Measurements from ENCODE around the gene FMNL1. TPM values are rescaled to one million over a fixed set of nuclear protein-coding genes. Genes with fewer than 3 reads are reported as not detected.
A peak's percentile ranks its signal among the peaks of the same experiment; 100 is the strongest.

FMNL1 gene
- polyA plus RNA-seq, 2 donors, result 4.3 to 5.2 TPM

DNA sequence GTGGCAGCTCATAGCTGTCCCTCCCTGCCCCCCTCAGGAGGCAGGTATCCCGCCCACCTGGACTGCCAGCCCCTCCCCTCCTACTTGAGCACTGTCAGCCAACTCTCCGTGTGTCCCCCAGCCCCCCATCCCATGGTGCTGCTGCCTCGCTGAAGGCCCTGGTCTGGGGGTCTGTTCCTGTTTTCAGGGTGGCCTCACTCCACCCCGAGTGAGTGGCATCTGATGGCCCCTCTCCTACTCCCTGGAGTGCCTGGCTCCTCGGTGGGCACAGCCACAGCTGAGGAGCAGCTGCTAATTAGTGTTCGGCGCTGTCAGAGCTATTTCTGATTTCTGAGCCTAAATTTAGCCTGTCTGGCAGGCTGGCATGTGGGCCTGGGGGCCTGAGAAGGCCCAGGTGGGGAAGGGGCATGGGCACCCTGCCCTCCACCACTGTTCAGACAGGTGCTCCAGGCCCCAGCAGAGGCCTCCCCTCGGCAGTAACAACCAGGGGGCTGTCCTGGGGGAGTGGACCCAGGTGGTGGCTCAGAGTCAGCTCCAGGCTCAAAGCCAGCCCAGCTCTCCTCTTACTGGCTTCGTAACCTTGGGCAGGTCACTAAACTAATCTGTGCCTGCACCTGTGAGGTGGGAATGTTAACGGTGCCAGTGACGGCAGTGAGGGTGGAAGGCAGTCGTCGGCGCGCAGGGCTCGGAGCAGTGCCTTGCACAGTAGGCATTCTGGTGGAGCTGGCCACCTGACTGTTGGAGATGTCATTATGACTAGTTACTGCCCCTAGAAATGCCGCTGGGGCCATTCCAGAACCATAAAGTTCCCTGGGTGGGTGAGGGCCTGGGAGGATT, 6.5 kb downstream of the FMNL1 start:
- Histone ChIP-seq H3K4me1 (ENCODE audit: control insufficient read depth in 2 of 2, insufficient read depth in 2 of 2, low read length in 1 of 2) (peaks cover 0 to 17% of the 10 kb centered on the region in 2 donors), H3K27ac (ENCODE audit: low read depth in 2 of 2, low read length in 1 of 2) (peak overlapping the region; percentile 36 to 79), H3K4me3 (ENCODE audit: low read depth in 1 of 2, low read length in 2 of 2) (no peak overlapping the region), H3K9me3 (ENCODE audit: control insufficient read depth in 2 of 2, insufficient read depth in 1 of 2, low read depth in 1 of 2, low read length in 1 of 2) (no peaks in the 10 kb centered on the region), H3K27me3 (ENCODE audit: control insufficient read depth in 1 of 2, insufficient read depth in 2 of 2, low read length in 2 of 2) (no peaks in the 10 kb centered on the region), H3K36me3 (ENCODE audit: control insufficient read depth in 2 of 2, insufficient read depth in 2 of 2, low read length in 1 of 2) (peaks cover 0 to 2% of the 10 kb centered on the region in 2 donors)
- 52 to 68% methylated on average over 17 of the region's 17 CpGs for WGBS, 2 donors

DNA sequence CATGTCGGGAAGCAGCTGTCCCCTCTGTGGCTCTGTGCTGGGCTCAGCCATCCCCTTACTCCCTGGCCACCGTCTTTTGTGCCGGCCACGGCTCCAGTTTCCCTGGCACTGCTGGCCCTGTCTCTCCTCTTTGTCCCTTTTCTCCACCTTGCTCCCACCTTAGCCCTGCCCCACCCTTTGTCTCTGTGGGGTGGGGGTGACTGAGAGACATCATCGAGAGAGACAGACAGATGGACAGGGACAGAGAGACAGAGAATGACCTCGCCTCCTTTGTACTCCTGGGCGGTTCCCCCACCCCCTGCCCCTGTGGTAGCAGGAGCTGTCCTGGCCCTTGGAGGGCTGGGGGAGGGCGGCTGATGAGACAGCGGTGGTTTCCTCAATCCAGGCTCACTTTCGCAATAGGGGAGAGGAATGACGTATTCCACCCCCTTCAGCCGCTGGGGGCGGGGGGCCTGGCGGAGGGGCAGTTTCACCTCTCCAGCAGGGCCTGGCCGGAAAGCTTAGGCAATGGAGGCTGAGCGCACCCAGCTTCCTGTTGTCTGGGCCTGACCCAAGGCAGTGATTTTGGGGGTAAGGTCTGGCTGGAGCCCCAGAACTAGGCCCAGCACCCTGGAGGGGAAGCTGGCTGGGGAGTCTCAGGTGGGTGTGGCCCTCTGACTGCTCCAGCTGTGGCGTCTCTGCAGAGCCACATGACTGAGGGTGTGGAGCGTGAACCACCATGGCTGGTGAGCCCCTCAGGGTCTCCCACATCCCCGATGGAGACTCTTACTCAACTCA, 7.3 kb downstream of the FMNL1 start:
- H3K27me3 ChIP-seq (ENCODE audit: control insufficient read depth in 1 of 2, insufficient read depth in 2 of 2, low read length in 2 of 2), result no peaks in the 10 kb centered on the region
- peaks cover 0 to 17% of the 10 kb centered on the region in 2 donors for H3K4me1 ChIP-seq (ENCODE audit: control insufficient read depth in 2 of 2, insufficient read depth in 2 of 2, low read length in 1 of 2)
- no peaks in the 10 kb centered on the region for H3K9me3 ChIP-seq (ENCODE audit: control insufficient read depth in 2 of 2, insufficient read depth in 1 of 2, low read depth in 1 of 2, low read length in 1 of 2)
- H3K36me3 ChIP-seq (ENCODE audit: control insufficient read depth in 2 of 2, insufficient read depth in 2 of 2, low read length in 1 of 2), result peaks cover 0 to 2% of the 10 kb centered on the region in 2 donors
- WGBS, 2 donors, result 38 to 48% methylated on average over 19 of the region's 19 CpGs
- no peak overlapping the region for H3K4me3 ChIP-seq (ENCODE audit: low read depth in 1 of 2, low read length in 2 of 2)
- H3K27ac ChIP-seq (ENCODE audit: low read depth in 2 of 2, low read length in 1 of 2), result peak overlapping the region; percentile 36 to 79

DNA sequence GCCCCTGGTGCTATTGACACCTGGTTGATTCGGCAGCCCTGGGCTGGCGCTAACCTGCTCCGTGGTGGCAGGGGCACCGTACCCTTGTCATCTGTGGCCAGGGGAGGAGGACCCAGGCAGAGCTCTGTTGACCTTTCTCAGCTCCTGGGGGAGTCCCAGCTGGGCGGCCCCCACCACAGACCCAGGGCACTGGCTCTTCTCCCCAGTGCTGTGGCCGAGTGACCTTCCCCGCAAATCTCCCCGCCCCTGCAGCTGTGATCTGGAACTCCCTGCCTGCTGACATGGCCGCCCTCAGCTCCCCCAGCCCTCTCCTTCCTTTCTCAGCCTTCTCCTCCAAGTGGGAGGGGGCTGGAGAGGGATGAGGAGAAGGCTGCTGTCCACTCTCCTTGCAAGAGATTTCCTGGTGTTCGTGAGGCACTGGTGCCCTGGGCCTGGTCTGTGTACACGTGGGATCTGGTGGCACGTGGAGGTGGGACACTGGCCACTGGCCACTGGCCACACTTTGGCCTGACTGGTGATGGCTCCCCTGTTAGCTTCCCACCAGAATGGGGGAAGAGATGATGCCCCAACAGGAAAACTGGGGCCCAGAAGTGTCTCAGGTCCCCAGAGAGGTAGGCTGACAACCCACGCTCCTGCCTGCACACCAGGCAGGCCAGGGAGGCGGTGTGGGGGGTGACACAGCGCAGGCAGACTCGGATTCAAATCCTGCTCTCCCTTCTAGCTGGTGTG, 8.2 kb downstream of the FMNL1 start:
- WGBS, 2 donors, result 77 to 82% methylated on average over 16 of the region's 16 CpGs
- Histone ChIP-seq H3K36me3 (ENCODE audit: control insufficient read depth in 2 of 2, insufficient read depth in 2 of 2, low read length in 1 of 2) (peaks cover 0 to 2% of the 10 kb centered on the region in 2 donors), H3K27me3 (ENCODE audit: control insufficient read depth in 1 of 2, insufficient read depth in 2 of 2, low read length in 2 of 2) (no peaks in the 10 kb centered on the region), H3K4me3 (ENCODE audit: low read depth in 1 of 2, low read length in 2 of 2) (no peak overlapping the region), H3K9me3 (ENCODE audit: control insufficient read depth in 2 of 2, insufficient read depth in 1 of 2, low read depth in 1 of 2, low read length in 1 of 2) (no peaks in the 10 kb centered on the region), H3K4me1 (ENCODE audit: control insufficient read depth in 2 of 2, insufficient read depth in 2 of 2, low read length in 1 of 2) (peaks cover 0 to 17% of the 10 kb centered on the region in 2 donors), H3K27ac (ENCODE audit: low read depth in 2 of 2, low read length in 1 of 2) (peak overlapping the region; percentile 36 to 43)

DNA sequence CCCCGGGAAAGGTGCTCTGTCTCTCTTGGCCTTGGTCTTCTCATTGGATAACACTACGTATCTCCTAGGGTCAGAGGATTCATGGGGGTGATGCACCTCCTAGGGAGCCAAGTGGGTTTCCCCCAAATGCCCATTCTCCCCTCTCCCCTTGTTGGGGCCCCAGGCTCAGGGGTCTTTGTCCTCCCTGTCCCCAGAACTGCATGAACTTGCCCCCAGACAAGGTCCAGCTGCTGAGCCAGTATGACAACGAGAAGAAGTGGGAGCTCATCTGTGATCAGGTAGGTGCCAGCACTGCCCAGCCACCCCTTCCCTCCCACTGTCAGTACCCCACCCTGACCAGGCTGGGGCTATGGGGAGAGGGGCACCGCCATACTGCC, 8.7 kb downstream of the FMNL1 start:
- Histone ChIP-seq H3K4me1 (ENCODE audit: control insufficient read depth in 2 of 2, insufficient read depth in 2 of 2, low read length in 1 of 2) (peaks cover 0 to 17% of the 10 kb centered on the region in 2 donors), H3K9me3 (ENCODE audit: control insufficient read depth in 2 of 2, insufficient read depth in 1 of 2, low read depth in 1 of 2, low read length in 1 of 2) (no peaks in the 10 kb centered on the region), H3K36me3 (ENCODE audit: control insufficient read depth in 2 of 2, insufficient read depth in 2 of 2, low read length in 1 of 2) (peaks cover 0 to 2% of the 10 kb centered on the region in 2 donors), H3K27ac (ENCODE audit: low read depth in 2 of 2, low read length in 1 of 2) (peak overlapping the region in 1 of 2 donors; percentile 63), H3K4me3 (ENCODE audit: low read depth in 1 of 2, low read length in 2 of 2) (no peak overlapping the region), H3K27me3 (ENCODE audit: control insufficient read depth in 1 of 2, insufficient read depth in 2 of 2, low read length in 2 of 2) (no peaks in the 10 kb centered on the region)
- WGBS, 2 donors, result 79 to 80% methylated on average over 4 of the region's 4 CpGs

DNA sequence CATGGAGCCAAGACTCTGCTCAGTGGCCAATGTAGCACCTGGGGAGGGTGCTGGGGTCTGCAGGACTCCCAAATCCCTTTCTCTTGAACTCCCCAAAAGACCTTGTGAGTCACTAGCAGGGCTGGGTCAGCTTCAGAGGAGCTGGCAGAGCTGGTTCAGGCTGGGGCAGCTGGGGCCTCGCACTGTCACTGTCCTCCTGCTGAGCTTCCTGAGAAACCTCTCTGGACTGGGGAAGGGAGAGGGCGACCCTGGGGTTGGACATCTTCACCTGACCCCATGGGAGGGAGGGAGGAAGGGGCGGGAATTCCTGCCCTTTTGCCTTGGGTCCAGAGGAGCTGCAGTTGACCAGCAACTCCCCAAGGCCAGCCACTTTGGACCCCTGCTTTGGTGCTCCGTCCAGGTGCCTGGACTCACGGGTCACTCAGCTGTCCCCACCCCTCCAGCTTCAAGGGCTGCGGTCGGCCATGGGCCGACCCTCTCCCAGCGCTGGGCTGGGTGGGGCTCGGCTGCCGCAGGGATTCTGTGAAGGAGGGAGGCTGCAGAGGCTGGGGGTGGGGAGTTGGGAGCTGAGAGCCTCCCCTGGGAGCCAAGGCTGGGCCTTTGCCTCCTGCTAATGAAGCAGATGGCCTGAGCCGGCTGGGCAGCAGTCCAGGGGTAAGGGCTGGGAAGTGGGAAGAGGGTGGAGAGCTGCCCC, 9.2 kb downstream of the FMNL1 start:
- Histone ChIP-seq H3K27me3 (ENCODE audit: control insufficient read depth in 1 of 2, insufficient read depth in 2 of 2, low read length in 2 of 2) (no peaks in the 10 kb centered on the region), H3K36me3 (ENCODE audit: control insufficient read depth in 2 of 2, insufficient read depth in 2 of 2, low read length in 1 of 2) (peaks cover 0 to 2% of the 10 kb centered on the region in 2 donors), H3K4me1 (ENCODE audit: control insufficient read depth in 2 of 2, insufficient read depth in 2 of 2, low read length in 1 of 2) (peaks cover 0 to 17% of the 10 kb centered on the region in 2 donors), H3K27ac (ENCODE audit: low read depth in 2 of 2, low read length in 1 of 2) (peak overlapping the region in 1 of 2 donors; percentile 63), H3K9me3 (ENCODE audit: control insufficient read depth in 2 of 2, insufficient read depth in 1 of 2, low read depth in 1 of 2, low read length in 1 of 2) (no peaks in the 10 kb centered on the region), H3K4me3 (ENCODE audit: low read depth in 1 of 2, low read length in 2 of 2) (no peak overlapping the region)
- WGBS, 2 donors, result 48 to 51% methylated on average over 12 of the region's 12 CpGs

DNA sequence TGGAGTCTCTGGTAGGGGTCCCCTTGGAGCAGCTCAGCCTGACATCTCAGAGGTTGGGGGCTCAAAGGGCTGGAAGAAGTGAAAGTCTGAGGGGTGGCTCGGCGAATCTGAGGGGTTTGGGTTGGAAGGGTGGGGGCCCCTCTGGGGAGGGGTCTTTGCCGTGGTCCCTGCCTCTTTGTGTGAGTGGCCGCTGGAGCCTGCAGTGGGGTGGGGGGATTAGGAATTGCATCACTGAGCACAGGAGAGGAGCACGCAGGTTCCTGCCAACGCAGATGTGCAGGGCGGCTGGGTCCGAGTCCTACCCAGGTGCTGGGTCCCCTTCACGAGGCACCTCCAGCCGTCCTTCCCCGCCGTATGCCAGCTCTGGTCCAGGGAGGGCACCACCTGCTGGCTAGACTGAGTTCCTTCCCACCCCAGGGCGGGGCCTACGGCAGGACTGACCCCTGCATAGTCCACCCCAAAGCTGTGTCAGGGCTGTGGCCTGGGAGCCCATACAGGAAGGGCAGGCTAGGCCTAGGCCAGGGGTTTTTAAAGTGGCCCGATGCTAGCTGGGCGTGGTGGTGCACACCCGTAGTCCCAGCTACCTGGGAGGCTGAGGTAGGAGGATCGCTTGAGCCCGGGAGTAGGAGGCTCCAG, 9.9 kb downstream of the FMNL1 start:
- Histone ChIP-seq H3K27ac (ENCODE audit: low read depth in 2 of 2, low read length in 1 of 2) (peak overlapping the region in 1 of 2 donors; percentile 63), H3K9me3 (ENCODE audit: control insufficient read depth in 2 of 2, insufficient read depth in 1 of 2, low read depth in 1 of 2, low read length in 1 of 2) (no peaks in the 10 kb centered on the region), H3K4me1 (ENCODE audit: control insufficient read depth in 2 of 2, insufficient read depth in 2 of 2, low read length in 1 of 2) (peaks cover 0 to 17% of the 10 kb centered on the region in 2 donors), H3K36me3 (ENCODE audit: control insufficient read depth in 2 of 2, insufficient read depth in 2 of 2, low read length in 1 of 2) (peaks cover 0 to 2% of the 10 kb centered on the region in 2 donors), H3K4me3 (ENCODE audit: low read depth in 1 of 2, low read length in 2 of 2) (no peak overlapping the region), H3K27me3 (ENCODE audit: control insufficient read depth in 1 of 2, insufficient read depth in 2 of 2, low read length in 2 of 2) (no peaks in the 10 kb centered on the region)
- 66 to 81% methylated on average over 19 of the region's 19 CpGs for WGBS, 2 donors

DNA sequence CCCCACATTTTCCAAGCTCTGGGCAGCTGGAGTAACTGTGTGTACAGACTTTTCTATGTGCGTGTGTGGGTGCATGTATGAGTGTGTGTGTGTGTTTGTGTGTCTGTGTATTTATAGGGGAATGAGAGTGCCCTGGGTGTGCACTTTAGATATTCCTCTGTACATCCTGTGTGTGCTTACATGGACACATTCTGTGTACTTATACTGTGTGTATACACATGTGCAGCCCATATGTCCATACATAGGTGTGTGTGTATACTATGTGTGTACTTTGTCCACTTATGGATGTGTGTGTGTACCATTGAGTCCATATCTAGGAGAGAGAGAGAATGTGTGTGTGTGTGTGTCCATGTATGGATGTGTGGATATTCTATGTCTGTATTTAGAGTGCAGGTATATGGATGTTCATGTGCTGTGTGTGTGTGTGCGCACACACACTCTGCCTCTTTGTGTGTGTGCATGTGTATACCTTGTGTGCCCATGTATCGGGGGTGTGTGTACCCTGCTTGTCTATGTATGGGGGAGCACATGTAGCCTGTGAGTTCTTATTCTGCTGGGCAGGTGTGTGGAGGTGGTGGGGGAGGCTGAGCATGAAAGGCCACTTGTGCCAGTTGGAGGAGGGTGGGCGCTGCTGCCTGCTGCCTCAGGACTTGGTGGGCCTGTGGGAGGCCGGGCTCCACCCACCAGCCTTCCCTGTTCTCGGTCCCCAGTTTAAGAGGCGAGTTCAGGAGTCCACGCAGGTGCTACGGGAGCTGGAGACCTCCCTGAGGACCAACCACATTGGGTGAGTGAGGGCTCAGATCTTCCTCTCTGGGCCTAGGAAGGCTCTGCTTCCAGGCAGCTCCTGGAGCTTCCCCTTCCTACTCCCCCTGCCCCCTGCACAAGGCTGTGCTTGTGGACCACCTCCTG, 11.1 kb downstream of the FMNL1 start:
- H3K4me1 ChIP-seq (ENCODE audit: control insufficient read depth in 2 of 2, insufficient read depth in 2 of 2, low read length in 1 of 2), result peaks cover 0 to 17% of the 10 kb centered on the region in 2 donors
- no peaks in the 10 kb centered on the region for H3K9me3 ChIP-seq (ENCODE audit: control insufficient read depth in 2 of 2, insufficient read depth in 1 of 2, low read depth in 1 of 2, low read length in 1 of 2)
- no peak overlapping the region for H3K27ac ChIP-seq (ENCODE audit: low read depth in 2 of 2, low read length in 1 of 2)
- 90 to 92% methylated on average over 9 of the region's 9 CpGs for WGBS, 2 donors
- no peak overlapping the region for H3K4me3 ChIP-seq (ENCODE audit: low read depth in 1 of 2, low read length in 2 of 2)
- H3K27me3 ChIP-seq (ENCODE audit: control insufficient read depth in 1 of 2, insufficient read depth in 2 of 2, low read length in 2 of 2), result no peaks in the 10 kb centered on the region
- H3K36me3 ChIP-seq (ENCODE audit: control insufficient read depth in 2 of 2, insufficient read depth in 2 of 2, low read length in 1 of 2), result peaks cover 0 to 6% of the 10 kb centered on the region in 2 donors

DNA sequence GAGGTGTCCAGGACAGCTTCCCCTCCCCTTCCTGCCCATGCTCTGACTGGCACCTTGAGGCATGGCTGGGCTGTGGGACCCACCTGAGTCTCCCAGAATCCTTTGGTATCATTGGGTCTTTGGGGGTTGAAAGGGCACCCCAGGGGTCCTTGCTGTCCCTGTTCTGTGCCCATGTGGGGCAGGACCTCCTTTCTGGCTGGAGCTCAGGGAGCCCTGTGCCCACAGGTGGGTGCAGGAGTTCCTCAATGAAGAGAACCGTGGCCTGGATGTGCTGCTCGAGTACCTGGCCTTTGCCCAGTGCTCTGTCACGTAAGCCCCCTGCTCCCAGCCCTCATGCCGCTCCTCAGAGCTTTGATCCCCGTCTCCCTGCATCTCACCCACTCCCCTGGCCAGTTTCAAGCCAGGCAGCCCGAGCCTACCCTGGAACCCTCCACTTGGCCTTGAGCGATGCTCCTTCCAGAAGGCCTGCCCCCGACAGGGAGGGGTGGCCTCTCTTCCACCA, 11.8 kb downstream of the FMNL1 start:
- no peaks in the 10 kb centered on the region for H3K27me3 ChIP-seq (ENCODE audit: control insufficient read depth in 1 of 2, insufficient read depth in 2 of 2, low read length in 2 of 2)
- WGBS, 2 donors, result 84 to 85% methylated on average over 8 of the region's 8 CpGs

More for the DNA sequence above, 11.8 kb downstream of the FMNL1 start:
- Histone ChIP-seq H3K9me3 (ENCODE audit: control insufficient read depth in 2 of 2, insufficient read depth in 1 of 2, low read depth in 1 of 2, low read length in 1 of 2) (no peaks in the 10 kb centered on the region), H3K4me1 (ENCODE audit: control insufficient read depth in 2 of 2, insufficient read depth in 2 of 2, low read length in 1 of 2) (peaks cover 0 to 17% of the 10 kb centered on the region in 2 donors), H3K27ac (ENCODE audit: low read depth in 2 of 2, low read length in 1 of 2) (no peak overlapping the region), H3K36me3 (ENCODE audit: control insufficient read depth in 2 of 2, insufficient read depth in 2 of 2, low read length in 1 of 2) (peaks cover 0 to 6% of the 10 kb centered on the region in 2 donors), H3K4me3 (ENCODE audit: low read depth in 1 of 2, low read length in 2 of 2) (no peak overlapping the region)
